ENCODE results near the gene RESP18.

- TF ChIP-seq CTCF (IDR thresholded peaks at IDR 0.05; ENCODE audit: borderline replicate concordance, extremely low read depth, low read length, poor library complexity, severe bottlenecking) (peak; percentile 81), EZH2 (IDR thresholded peaks at IDR 0.05; ENCODE audit: borderline replicate concordance, low read depth, low read length, severe bottlenecking) (no peak)
Measured at GRCh38 chr2:219352448-219353023, 20.0 kb upstream of the RESP18 start.

Data from DND-41 (cell line).